Endothelial cell of umbilical vein (primary cell): ENCODE results near the gene CDH23. TPM values are rescaled to one million over a fixed set of nuclear protein-coding genes. Genes with fewer than 3 reads are reported as not detected.

Source experiments
- BruUV-seq: library from RNA; stranded (reverse); fragments of 400-500 nt; replicated peaks from 2 replicates; lab custom pipeline; 2021; lab: Mats Ljungman, UMichigan
- CTCF ChIA-PET: fragments of 300-600, 350-600 bp; sonication (Branson Sonifier 250); formaldehyde crosslinking; loops from one replicate; lab custom pipeline; 2021; ENCODE audit warnings: antibody characterized with exemption, inconsistent platforms; lab: Charles Lee
- POLR2A ChIA-PET: fragments of 300-600, 350-600 bp; sonication (Branson Sonifier 250); formaldehyde crosslinking; loops from one replicate; lab custom pipeline; 2021; ENCODE audit warnings: antibody characterized with exemption, inconsistent platforms; lab: Charles Lee
- DNase-seq: peaks from one replicate; pipeline ENCODE4 v3.0.0-alpha.2; 2011; ENCODE audit warnings: low read depth, low spot score
- FAIRE-seq: peaks from 2 replicates; lab custom pipeline; 2011; peaks lifted over from hg19 to GRCh38; lab: Jason Lieb, UNC
- H2AFZ ChIP-seq: 2 replicates; pipeline ENCODE4 v1.6.0; 2012; ENCODE audit warnings: low read depth, low read length, control low read depth, inconsistent platforms
- H3K27ac ChIP-seq: 2 replicates; pipeline ENCODE4 v1.5.1; 2011; ENCODE audit warnings: low read depth, mild to moderate bottlenecking, control low read depth, low read length, moderate library complexity; ENCODE audit not compliant: insufficient read depth
- H3K27me3 ChIP-seq, 2 experiments: 2 replicates each; pipeline versions ENCODE4 v1.6.0 to v1.6.1; 2011; ENCODE audit warnings: low read length in 2 of 2, mixed read lengths in 1 of 2; ENCODE audit not compliant: control insufficient read depth in 2 of 2, insufficient read depth in 2 of 2
- H3K36me3 ChIP-seq, 2 experiments: 2 replicates in 1 of 2; 3 replicates in 1 of 2; pipeline ENCODE4 v1.5.1; 2011; ENCODE audit warnings: low read length in 2 of 2, mild to moderate bottlenecking in 1 of 2, moderate library complexity in 1 of 2; ENCODE audit not compliant: control insufficient read depth in 2 of 2, insufficient read depth in 2 of 2; ENCODE audit errors: extremely low read depth in 1 of 2
- H3K4me1 ChIP-seq: 3 replicates; pipeline ENCODE4 v1.5.1; 2011; ENCODE audit warnings: mild to moderate bottlenecking, low read length; ENCODE audit not compliant: control insufficient read depth, insufficient read depth; ENCODE audit errors: extremely low read depth
- H3K4me2 ChIP-seq: 2 replicates; pipeline ENCODE4 v1.6.1; 2011; ENCODE audit warnings: low read length, control low read depth, mixed read lengths; ENCODE audit not compliant: insufficient read depth
- H3K4me3 ChIP-seq, 3 experiments: fragments of 200-600 bp in 1 of 3; sonication (generic), shearing (Covaris generic) in 1 of 3; replicated peaks in 1 of 3; 2 replicates each; pipeline ENCODE4 v1.5.1; 2011 to 2016; ENCODE audit warnings: control low read depth in 3 of 3, low read length in 3 of 3, mild to moderate bottlenecking in 2 of 3, inconsistent platforms in 1 of 3, low read depth in 1 of 3, moderate library complexity in 1 of 3; ENCODE audit not compliant: insufficient read depth in 1 of 3
- H3K79me2 ChIP-seq: 2 replicates; pipeline ENCODE4 v1.6.0; 2012; ENCODE audit warnings: low read length, inconsistent platforms; ENCODE audit not compliant: control insufficient read depth, insufficient read depth
- H3K9ac ChIP-seq: replicated peaks from 2 replicates; pipeline ENCODE3; 2011; ENCODE audit warnings: low read length, control low read depth; ENCODE audit not compliant: insufficient read depth; ENCODE audit errors: extremely low read depth
- H3K9me1 ChIP-seq: replicated peaks from 3 replicates; pipeline ENCODE4 v1.6.0; 2011; ENCODE audit warnings: mild to moderate bottlenecking, low read length; ENCODE audit not compliant: control insufficient read depth, insufficient read depth; ENCODE audit errors: extremely low read depth
- H3K9me3 ChIP-seq: replicated peaks from 2 replicates; pipeline ENCODE4 v1.5.1; 2012; ENCODE audit warnings: low read length, inconsistent platforms; ENCODE audit not compliant: control insufficient read depth, insufficient read depth
- H4K20me1 ChIP-seq: replicated peaks from 2 replicates; pipeline ENCODE3; 2011; ENCODE audit warnings: mild to moderate bottlenecking, low read length; ENCODE audit not compliant: control insufficient read depth, insufficient read depth; ENCODE audit errors: extremely low read depth
- EZH2 ChIP-seq: IDR thresholded peaks from 2 replicates; pipeline ENCODE4 v1.6.1; 2012; ENCODE audit warnings: borderline replicate concordance, low read depth, mild to moderate bottlenecking, moderate library complexity, low read length, inconsistent platforms; ENCODE audit not compliant: severe bottlenecking
- FOS ChIP-seq: IDR thresholded peaks from 2 replicates; pipeline ENCODE4 v1.6.1; 2011; ENCODE audit warnings: mild to moderate bottlenecking, low read length, moderate library complexity, borderline replicate concordance; ENCODE audit not compliant: insufficient read depth
- GATA2 ChIP-seq: IDR thresholded peaks from 2 replicates; pipeline ENCODE4 v1.7.0; 2011; ENCODE audit warnings: low read depth, mild to moderate bottlenecking, moderate library complexity, mixed read lengths, low read length; ENCODE audit not compliant: insufficient read length, insufficient read depth
- JUN ChIP-seq: IDR thresholded peaks from 2 replicates; pipeline ENCODE4 v1.6.1; 2011; ENCODE audit warnings: borderline replicate concordance, low read depth; ENCODE audit not compliant: insufficient read length, insufficient read depth
- MYC ChIP-seq: IDR thresholded peaks from one replicate; pipeline ENCODE4 v1.6.1; 2011; ENCODE audit warnings: mild to moderate bottlenecking, low read depth, low read length
- POLR2A ChIP-seq: IDR thresholded peaks from 2 replicates; pipeline ENCODE4 v1.6.1; 2012; ENCODE audit warnings: low read depth, mild to moderate bottlenecking, control low read depth, low read length
- POLR2AphosphoS5 ChIP-seq: IDR thresholded peaks from 2 replicates; pipeline ENCODE4 v1.6.1; 2012; ENCODE audit warnings: low read depth, mild to moderate bottlenecking, control low read depth, low read length, moderate library complexity; ENCODE audit not compliant: insufficient read depth
- dilution Hi-C: fragments of 300-500 bp; cut with MboI; formaldehyde crosslinking; loops from one replicate; pipeline ENCODE4 v1.15.0; 2019; ENCODE audit warnings: low sequenced_read_pairs; ENCODE audit not compliant: extremely low pct_ligation_motif_present
- intact Hi-C: fragments of 100-400 bp; cut with micrococcal nuclease; formaldehyde crosslinking; loops from one replicate; pipeline ENCODE4 v1.10.0; 2022
- polyA plus RNA-seq, 4 experiments: library from polyadenylated mRNA; depleted of rRNA in 3 of 4; stranded (reverse) in 3 of 4; unstranded in 1 of 4; fragments of >200 nt; gene quantifications; 2 replicates each; pipeline versions ENCODE4 v1.2.1 to v1.2.3, GENCODE V29; 2011 to 2012; ENCODE audit warnings: missing spikeins in 1 of 4
- total RNA-seq: library from RNA; stranded (reverse); gene quantifications from 2 replicates; pipeline ENCODE4 v1.2.3, GENCODE V29; 2021
- TF ChIP-seq, protein P1 (sequence below): IDR thresholded peaks from 2 replicates; pipeline ENCODE4 v1.6.1; 2011; ENCODE audit not compliant: insufficient read depth, insufficient read length
- TF ChIP-seq, protein P2 (sequence below), 2 donors: IDR thresholded peaks; 1 replicate in 1 of 2; 2 replicates in 1 of 2; pipeline ENCODE4 v1.5.1; 2011; ENCODE audit warnings: low read length in 2 of 2, mild to moderate bottlenecking in 2 of 2, moderate library complexity in 2 of 2, control low read depth in 1 of 2, inconsistent platforms in 1 of 2, low read depth in 1 of 2; ENCODE audit not compliant: insufficient read depth in 1 of 2; ENCODE audit errors: extremely low read depth in 1 of 2

CDH23 gene
- total and polyA plus RNA-seq, 2 donors (not counting 3 experiments of a cell fraction or from before 2014, with no cell fraction given) = not detected

DNA sequence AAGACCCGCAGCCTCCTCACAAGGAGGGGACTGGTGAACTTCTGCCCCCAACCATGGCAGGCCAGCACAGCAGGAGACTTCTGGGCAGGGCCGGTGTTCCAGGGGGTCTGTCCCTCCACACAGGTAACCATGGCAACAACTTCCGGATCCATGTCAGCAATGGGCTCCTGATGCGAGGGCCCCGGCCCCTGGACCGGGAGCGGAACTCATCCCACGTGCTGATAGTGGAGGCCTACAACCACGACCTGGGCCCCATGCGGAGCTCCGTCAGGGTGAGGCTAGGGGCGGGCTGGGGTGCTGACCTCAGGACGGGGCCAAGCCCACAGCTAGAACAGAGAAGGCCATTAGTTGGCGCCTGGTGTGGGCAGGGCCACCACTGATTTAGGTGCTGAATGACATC, 328.5 kb downstream of the CDH23 start:
- H3K4me2 ChIP-seq = no peak overlapping the region
- no TSS peak for BruUV-seq
- no peak overlapping the region for H3K9ac ChIP-seq
- H3K9me1 ChIP-seq = no peaks in the 10 kb centered on the region
- intact Hi-C loops = loop anchor here (2.0 to 10.0 kb wide), 3 partner anchors 42 to 170 kb away; no protein-coding TSS in a partner anchor
- no peaks in the 10 kb centered on the region for H3K36me3 ChIP-seq
- H3K27me3 ChIP-seq = peaks cover 0 to 2% of the 10 kb centered on the region in 2 experiments
- TF ChIP-seq POLR2AphosphoS5 = no peak
- no peak for TF ChIP-seq MYC
- TF ChIP-seq, protein P1, sequence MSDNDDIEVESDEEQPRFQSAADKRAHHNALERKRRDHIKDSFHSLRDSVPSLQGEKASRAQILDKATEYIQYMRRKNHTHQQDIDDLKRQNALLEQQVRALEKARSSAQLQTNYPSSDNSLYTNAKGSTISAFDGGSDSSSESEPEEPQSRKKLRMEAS = no peak
- no peak for TF ChIP-seq GATA2
- TF ChIP-seq FOS = no peak
- TF ChIP-seq, protein P2, sequence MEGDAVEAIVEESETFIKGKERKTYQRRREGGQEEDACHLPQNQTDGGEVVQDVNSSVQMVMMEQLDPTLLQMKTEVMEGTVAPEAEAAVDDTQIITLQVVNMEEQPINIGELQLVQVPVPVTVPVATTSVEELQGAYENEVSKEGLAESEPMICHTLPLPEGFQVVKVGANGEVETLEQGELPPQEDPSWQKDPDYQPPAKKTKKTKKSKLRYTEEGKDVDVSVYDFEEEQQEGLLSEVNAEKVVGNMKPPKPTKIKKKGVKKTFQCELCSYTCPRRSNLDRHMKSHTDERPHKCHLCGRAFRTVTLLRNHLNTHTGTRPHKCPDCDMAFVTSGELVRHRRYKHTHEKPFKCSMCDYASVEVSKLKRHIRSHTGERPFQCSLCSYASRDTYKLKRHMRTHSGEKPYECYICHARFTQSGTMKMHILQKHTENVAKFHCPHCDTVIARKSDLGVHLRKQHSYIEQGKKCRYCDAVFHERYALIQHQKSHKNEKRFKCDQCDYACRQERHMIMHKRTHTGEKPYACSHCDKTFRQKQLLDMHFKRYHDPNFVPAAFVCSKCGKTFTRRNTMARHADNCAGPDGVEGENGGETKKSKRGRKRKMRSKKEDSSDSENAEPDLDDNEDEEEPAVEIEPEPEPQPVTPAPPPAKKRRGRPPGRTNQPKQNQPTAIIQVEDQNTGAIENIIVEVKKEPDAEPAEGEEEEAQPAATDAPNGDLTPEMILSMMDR (IDR thresholded peaks at IDR 0.05; ENCODE audit: extremely low read depth in 1 of 2, insufficient read depth in 1 of 2, low read depth in 1 of 2, low read length in 2 of 2) = no peak
- TF ChIP-seq EZH2 = no peak
- TF ChIP-seq POLR2A = no peak
- no peak for TF ChIP-seq JUN
- H3K4me1 ChIP-seq = peaks cover 3% of the 10 kb centered on the region
- no peak overlapping the region for H3K27ac ChIP-seq
- CTCF ChIA-PET = interaction anchor here (1.3 to 2.5 kb wide), 2 partner anchors 48 to 87 kb away, joined by 3 to 15 read pairs; partner anchors contain the start of gene VSIR
- dilution Hi-C loops = no loop called here
- POLR2A ChIA-PET = no interaction called here
- H3K79me2 ChIP-seq = no peaks in the 10 kb centered on the region
- no peaks in the 10 kb centered on the region for H4K20me1 ChIP-seq
- H3K4me3 ChIP-seq = no peak overlapping the region
- FAIRE-seq (no peak), DNase-seq (no peak)
- no peaks in the 10 kb centered on the region for H3K9me3 ChIP-seq
- H2AFZ ChIP-seq = no peak overlapping the region
